HG03457 (cell line): ENCODE data around the gene HSPB6.
A peak's percentile ranks its signal among the peaks of the same experiment; 100 is the strongest.

Source experiments
- ATAC-seq: cut with Tn5 transposase; IDR thresholded peaks from one replicate; pipeline ENCODE4 v1.9.1; 2021; ENCODE audit warnings: moderate number of reproducible peaks; ENCODE audit not compliant: unreplicated experiment

HSPB6 gene

DNA sequence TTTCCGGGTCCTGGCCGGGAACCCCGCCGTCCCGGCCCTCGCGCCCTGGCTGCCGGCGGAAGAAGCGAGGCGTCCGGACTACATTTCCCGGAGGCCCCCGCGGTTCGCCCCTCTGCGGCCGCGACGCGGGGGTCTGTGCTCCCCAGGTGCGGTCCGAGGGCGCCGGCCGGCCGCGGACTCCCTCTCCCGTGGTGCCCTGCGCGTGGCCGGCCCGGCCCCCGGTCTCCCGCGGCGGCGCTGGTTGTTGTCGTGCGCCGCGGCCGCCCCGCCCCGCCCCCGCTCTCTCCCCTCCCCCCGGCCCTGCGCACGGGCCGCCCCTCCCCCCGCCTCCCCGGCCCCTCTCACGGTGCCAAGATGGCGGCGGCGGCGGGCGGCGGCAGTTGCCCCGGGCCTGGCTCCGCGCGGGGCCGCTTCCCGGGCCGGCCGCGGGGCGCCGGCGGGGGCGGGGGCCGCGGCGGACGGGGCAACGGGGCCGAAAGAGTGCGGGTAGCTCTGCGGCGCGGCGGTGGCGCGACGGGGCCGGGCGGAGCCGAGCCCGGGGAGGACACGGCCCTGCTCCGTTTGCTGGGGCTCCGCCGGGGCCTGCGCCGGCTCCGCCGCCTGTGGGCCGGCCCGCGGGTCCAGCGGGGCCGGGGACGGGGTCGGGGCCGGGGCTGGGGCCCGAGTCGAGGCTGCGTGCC is 39.0 kb downstream of the HSPB6 start, which contains the start of gene KMT2B:
Gene KMT2B, plus strand, starts transcription at position 339 of the 680 bp plus-strand sequence. Its CDS starts 16 bp downstream, at position 355.
- no peak for ATAC-seq

DNA sequence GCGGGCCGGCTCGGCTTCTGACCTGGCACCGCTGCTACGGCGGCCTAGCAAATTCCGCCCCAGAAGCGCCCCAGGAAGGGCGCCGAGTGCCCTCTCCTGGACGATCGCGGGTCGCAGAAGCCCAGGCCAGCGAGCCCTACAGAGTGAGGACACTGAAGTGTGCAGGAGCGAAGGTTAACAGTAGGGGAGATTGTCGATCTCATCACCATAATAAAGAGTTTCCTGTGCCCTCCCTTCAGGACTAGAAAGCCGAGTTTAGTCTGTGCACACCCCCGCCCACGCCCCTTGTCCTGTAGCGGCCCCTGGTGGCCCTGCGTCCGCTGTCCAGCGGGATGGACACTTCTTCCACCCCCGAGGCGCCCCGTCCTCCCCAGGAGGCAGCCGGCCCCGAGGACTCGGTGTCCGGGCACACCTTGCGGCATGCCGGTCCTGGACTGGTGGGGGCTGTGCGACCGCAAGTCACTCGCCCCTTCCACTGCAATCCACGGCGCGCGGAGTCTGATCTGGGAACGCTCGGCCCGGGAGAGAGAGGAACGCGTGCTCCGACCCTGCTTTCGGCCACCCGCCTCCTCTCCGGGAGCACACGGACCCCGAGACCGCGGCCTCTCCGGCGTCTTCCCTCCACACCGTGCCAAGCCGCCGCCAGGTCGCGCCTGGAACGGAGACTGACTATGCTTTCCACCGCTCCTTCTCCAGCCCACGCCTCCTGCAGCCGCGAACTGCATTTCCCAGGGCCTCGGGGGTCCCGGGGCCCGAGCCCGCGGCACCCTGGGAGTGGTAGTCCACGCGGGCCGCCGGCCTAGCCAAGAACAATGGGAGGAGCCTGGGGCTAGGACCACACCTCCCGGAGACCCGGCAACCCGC is 39.8 kb downstream of the HSPB6 start:
- peak; percentile 55 for ATAC-seq

DNA sequence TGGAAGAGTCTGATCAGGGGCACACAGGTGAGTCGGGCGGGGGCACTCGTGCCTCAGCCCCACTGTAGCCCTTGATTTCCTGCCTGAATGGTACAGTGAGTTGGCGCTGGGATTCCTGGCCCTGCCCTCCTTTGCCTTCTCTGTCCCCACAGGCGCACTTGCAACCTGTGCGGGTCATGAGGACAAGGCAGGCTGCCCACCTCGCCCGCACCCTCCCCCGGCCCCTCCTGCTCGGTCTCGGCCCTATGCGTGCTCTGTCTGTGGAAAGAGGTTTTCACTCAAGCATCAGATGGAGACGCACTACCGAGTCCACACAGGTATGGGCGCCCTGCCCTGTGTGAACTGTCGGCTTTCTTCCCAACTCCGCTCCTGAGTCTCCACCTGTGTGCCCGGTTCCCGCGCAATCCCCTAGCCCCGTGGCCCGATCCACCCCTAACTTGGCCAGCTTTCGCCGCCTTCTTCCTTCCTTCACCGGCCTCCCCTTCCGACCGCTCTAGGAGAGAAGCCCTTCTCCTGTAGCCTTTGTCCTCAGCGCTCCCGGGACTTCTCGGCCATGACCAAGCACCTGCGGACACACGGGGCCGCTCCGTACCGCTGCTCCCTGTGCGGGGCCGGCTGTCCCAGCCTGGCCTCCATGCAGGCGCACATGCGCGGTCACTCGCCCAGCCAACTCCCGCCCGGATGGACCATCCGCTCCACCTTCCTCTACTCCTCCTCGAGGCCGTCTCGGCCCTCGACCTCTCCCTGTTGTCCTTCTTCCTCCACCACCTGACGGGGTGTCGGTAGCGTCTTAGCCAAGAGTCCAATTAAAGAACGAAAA is 40.6 kb downstream of the HSPB6 start:
- ATAC-seq = peak; percentile 3

DNA sequence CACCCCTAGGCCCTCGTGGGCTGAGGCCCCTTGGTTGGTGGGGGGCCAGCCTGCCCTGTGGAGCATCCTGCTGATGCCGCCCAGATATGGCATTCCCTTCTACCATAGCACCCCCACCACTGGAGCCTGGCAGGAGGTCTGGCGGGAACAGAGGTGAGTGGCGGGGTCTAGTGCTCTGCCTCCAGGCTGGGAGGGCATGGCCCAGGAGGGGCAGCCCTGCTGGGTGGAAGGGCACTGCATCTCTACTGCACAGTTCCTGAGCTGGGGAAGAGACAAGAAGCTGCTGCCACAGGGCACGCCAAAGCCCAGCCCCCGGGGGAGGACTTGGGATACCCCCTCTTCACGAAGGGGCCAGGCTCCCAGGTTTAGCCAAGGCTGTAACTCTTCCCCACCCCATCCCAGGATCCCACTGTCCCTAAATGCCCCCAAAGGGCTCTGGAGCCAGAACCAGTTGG is 41.4 kb downstream of the HSPB6 start:
- ATAC-seq = no peak

DNA sequence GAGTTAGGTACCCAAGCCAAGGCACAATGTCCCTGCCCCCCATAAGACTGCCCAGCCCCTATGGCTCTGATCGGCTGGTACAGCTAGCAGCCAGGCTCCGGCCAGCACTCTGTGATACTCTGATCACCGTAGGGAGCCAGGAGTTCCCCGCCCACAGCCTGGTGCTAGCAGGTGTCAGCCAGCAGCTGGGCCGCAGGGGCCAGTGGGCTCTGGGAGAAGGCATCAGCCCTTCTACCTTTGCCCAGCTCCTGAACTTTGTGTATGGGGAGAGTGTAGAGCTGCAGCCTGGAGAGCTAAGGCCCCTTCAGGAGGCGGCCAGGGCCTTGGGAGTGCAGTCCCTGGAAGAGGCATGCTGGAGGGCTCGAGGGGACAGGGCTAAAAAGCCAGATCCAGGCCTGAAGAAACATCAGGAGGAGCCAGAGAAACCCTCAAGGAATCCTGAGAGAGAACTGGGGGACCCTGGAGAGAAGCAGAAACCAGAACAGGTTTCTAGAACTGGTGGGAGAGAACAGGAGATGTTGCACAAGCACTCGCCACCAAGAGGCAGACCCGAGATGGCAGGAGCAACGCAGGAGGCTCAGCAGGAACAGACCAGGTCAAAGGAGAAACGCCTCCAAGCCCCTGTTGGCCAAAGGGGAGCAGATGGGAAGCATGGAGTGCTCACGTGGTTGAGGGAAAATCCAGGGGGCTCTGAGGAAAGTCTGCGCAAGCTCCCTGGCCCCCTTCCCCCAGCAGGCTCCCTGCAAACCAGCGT is 42.1 kb downstream of the HSPB6 start:
- no peak for ATAC-seq

DNA sequence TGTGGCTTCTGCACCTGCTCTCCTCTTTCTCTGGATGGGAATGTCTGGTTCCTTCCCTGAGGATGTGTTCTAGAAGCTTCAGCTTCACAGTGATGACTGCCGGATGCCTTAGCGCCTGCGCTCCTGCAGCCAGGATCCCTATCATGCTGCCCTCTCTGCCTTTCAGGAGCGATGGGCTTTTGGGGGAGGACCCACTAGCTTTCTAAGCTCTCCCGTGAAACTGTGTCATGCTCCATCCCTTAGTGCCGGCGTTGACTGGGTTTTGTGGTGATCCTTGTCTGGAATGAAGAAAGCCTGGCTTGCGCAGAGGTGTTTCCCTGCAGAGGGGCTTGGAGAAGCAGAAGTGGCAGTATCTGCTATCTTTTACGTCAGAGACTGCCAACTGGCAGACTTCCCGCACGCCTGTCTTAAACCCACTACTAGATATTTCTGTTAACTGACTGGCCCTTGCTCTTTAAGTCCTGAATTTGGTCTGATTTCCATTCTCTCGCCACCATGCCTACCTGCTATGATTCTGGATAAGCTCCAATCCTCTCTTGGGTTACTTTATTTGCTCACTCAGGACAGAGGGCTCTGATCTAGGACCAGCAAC is 42.8 kb downstream of the HSPB6 start:
- no peak for ATAC-seq

DNA sequence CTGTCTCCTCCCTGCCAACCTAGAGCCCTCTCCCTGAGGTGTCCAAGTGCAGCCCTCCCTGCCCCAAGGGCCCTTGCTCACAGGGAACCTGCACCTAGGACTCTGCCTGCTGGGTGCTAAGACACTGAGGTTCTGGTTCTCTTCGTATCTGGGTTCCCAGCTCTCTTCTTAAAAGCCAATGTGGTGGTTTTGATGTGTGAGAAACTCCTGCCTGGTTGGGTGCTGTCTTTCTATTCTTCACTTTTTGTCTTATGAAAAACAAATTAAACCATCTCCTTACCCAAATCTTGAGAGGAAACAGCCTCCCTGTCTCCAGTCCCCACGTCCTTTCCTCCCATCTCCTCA is 43.4 kb downstream of the HSPB6 start:
- no peak for ATAC-seq

DNA sequence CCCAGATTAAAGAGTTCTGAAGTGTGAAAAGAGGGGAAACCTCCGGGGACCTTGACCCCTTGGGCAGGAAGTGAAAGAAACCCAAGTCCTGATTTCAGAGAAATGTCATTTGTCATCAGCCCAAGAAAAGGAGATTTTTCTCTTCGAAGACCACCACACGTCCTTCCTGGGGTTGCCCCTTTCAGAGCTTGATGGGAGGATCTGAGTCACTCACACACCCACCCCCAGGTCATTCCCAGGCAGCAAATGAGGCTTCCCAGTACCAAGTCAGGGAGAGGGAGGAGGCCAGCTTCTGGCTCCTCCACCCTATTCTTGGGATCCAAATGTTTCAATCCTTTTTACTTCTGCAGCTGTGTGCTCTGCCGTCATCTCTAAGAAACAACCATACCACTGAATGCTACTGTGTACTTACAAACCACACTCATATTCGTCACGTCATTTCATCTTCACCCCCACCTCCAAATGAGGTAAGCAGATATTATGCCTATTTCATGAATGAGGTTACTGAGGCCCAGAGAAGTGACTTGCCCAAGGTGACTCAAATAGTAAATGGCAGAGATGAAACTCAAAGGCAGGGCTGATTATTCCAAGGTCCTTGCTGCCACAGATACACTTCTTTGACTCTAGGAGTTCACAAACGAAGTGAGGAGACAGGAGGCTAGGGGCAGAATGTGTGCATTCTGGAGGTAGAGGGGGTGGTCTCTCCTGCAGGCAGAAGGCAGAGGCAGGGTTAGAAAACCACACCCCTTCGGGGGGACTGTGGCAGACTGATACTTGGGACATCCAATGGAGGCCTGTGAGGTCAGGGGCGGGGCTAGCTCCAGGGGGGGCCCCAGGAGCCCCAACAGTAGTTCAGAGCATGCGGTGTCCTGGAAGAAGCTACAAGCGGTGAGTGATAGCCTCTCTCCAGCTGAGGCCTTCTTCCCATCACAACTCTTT is 44.0 kb downstream of the HSPB6 start:
- no peak for ATAC-seq

DNA sequence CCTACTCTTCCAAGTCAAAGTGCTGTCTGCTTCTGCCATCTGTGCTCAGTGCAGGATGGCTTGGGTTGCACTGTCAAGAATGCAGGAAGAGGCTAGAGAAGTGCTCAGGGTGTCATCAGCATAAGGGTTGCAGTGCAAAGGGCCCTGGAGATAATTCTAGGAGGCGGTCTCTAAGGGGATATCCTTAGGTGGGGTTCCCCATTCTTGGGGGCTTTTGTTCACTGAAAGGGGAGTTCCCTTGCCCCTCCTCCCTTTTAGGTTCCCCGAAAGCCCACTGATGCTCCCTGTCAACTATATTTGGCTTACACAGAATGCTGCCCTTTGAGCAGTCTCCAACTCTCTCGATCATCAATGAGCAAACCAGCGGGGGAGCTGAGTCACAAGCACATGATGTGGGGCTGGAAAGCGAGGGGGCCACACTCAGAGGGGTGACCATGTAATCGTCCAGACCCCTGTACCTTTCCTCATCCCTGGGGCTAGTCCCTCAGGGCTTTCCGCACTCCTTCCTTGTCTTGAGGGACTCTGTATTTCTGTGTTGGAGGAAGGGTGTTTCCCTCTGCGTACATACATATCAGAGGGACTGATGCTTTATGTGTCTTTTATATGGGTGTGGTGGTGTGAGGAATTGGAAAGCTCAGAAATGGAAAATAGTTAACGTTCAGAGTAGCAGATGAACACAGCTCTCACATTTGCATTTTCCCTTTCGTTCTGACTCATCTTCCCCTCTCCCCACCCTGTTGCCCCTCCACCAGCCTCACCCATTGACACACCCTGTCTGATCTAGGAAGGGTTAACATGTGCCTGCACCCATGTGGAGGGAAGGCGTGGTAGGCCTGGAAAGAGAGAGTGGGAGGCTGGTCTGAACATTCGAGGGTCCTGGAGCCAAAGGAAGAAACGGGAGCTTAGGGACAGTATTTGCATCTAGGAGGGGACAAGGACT is 45.8 kb downstream of the HSPB6 start:
- ATAC-seq = no peak

DNA sequence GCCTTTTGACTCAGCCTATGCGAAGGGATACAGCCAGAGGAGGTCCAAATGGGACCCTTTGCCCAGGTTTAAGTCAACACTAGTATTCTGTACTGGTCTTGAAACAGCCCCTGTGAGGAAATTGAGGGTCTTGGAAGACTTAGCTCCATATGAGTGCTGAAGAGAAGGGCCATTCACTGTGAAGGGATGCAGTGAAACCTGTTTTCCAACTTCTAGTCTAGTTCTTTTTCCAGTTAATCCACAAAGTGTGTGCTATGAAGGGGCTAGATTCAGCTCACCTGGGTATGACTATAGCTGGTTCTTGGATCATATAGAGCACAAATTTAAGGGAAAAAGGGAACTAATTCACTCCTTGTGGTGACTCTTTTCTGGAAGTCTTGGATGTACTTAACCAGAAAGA is 48.4 kb downstream of the HSPB6 start:
- no peak for ATAC-seq
